Anterior cingulate cortex (tissue), 58 donors: ENCODE data around the gene SUMO3.

Experiments used
- DNase-seq, 58 donors: peaks; one replicate each; lab custom pipeline; 2025; lab: John Stamatoyannopoulos, UW

SUMO3 gene

DNA sequence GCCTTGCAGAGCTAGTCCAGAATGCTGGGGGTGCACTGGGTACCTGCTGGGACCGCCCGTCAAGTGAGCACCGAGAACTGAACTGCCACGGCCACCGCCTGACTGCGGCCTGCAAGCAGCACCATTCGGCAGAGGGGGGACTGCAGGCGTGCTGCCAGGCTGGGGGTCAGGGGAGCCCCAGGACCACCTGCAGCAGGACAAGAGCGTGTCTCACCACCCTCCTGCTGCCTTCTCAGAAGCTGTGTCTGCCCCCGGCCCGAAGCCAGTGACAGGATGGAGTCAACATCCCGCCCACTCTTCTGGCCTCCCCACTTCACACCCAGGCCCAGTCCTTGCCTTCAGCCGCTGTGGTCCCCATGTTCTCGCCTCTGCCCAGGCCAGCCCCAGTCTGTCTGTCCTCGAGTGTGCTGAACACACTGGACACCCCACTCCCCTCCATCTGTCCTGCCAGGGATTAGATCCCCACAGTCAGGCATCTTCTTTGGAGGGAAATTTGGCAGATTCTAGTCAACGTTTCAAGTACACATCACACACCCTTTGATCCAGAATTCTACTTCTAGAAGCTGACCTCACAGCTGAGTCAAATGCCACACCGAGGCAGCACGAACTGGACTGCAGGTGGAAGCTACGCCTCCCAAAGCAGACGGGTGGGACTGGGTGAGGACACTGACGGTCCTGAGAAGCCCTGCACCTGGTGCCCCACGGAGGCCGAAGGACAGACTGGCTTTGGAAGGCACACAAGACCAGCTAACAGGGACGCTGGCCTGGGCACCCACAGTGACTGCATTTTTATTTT, 29.6 kb upstream of the SUMO3 start:
- DNase-seq = no peak

DNA sequence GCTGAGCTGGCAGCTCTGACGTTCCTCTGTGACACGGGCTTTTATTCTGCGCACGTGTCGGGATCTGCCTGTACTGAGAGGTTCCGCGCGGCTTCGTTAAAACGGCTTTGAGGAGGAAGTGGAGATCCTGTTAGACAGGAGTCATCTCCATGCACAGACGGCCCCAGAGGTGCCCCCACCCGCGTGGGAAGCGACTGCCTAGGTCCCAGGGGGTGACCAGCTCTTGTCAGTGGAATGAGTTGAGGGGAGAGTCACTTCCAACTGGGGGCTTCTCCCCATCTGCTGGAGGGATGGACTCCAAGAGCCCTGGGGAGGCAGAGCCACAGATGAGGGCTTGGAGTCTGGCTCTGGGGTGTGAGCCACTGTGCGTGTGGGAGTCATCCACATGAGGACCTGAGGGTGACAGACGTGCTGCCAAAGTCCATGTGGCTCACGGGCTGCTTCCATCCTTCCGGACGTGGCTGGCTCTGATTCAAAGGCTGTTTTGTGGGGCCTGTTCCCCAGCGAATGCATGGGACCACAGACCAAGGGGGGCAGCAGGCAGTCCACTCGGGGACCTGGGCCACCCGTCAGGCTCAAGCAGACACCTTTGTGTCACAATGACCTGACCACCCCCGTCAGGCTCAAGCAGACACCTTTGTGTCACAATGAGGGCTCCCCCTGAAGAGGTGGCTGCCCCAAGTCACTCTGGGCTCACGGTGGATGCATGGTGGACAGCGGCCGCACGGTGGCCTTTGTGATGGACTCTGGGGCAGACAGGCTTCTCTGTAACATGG, 28.8 kb upstream of the SUMO3 start:
- DNase-seq = peak in 23 of 58 donors; percentile 10 to 72 (median 44)

DNA sequence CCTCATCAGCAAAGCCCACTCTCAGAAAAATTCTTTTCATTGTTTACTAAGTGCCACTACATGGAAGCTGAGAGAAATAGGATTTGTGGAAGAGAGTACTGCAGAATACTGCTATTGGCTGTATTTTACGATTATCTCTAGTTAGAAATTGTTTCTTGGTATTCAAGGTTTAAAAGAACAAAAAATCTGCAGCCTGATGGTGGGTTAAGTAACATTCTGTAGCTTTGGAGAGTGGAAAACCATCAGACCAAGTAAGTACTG, 28.3 kb upstream of the SUMO3 start:
- no peak for DNase-seq

DNA sequence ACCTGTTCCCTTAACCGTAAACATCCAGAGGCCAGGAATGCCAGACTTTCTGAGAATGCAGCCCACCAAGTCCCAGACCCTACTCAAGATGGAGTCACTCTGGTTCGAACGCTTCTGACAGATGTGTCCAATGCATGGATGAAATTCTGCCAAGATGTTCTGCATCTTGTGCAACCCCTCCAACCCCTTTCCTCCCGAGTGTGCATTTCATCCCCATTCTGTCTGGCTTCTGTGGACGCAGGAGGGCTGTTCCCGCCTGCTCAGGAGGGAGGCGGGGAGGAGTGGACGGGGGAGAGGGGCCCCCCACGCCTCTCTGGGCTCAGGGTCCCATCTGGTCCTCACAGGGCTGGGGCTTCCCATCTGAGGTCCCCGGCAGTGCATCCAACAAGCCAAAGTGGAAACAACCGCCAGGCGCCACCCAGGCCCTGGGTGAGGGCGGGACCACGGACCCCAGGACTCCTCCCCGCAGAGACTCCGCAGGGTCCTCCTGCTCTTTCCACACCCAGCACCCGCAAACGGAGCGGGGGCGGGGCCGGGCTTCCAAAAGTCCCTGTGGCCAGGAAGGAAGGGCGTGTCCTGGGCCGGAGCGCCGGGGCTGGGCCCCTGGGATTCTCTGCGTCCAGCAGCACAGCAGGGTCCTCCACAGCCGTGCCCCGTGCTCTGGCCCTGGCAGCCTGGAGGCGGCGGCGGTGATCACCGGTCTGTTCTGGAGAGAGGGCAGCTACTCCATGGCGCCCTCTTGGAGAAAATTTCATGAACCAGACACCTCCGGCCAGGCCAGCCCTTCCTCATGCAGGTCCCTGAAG, 27.8 kb upstream of the SUMO3 start:
- DNase-seq = peak in 17 of 58 donors; percentile 10 to 42 (median 25)

DNA sequence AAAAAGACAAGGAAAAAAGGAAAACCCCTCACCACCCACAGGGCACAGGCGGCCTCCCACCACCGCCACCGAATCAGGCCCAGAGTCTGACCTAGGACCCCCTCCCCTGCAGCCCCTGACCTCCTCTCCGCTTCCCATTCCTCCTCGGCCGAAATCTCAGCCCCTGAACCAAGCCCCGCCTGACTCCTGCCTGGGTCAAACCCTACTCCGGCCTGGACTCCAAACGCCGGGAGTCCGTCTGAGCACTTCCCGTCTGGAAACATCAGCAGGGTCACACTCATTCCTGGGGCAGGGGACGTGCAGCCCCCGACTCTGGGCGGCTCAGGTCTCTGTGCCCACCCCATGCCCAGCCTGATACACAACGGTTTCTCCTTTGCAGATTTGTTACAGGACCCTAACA, 26.4 kb upstream of the SUMO3 start:
- DNase-seq = no peak

DNA sequence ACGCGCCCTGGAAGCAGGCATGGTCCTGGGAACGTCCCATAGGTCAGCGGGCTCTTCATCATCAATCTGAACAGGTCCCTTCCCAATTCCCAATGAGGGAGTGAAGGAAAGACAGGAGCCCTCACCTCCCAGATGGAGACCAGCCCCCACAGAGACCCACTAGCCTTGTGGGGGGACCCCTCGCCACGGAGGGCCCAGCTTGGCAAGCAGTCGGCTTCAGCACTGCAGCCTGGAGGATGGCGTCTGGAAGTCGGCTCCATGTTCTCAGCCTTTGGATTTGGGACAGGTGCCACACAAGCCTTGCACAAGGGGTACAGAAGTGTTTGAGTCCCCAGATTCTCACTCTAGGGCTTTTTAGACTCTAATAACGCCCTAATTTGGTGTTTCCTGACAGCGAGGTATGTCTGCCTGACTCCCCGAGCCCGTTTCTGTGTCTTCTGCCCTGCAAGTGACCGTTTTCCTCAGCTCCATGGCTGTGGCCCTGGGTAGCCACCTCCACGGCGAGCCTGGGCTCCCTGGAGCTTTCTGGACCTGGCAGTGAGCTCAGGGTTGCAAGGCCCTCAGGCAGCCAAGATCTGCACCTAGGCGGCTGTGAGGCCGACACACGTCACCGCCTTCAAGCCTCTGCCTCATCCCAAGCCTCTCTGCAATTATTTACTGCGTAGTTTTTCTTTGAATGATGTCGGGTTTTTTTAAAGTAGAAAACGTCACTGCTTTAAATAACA, 25.0 kb upstream of the SUMO3 start:
- DNase-seq = no peak

DNA sequence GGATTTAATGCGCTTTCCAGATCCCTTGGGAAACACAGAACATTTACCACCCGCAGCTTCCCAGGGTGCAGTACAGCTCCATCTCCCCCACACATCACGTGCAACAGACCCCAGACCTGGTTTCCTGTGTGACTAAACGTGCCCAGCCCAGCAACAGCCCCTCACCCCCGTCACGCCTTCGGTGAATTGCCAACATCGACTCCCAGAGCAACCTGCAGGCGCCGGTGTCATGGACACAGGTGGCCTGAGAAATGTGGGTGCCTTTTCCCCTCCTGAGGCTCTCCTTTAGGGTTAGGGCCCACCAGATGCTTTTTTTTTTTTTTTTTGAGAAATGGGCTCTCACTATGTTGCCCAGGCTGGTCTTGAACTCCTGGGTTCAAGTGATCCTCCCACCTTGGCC, 24.2 kb upstream of the SUMO3 start:
- DNase-seq = no peak

DNA sequence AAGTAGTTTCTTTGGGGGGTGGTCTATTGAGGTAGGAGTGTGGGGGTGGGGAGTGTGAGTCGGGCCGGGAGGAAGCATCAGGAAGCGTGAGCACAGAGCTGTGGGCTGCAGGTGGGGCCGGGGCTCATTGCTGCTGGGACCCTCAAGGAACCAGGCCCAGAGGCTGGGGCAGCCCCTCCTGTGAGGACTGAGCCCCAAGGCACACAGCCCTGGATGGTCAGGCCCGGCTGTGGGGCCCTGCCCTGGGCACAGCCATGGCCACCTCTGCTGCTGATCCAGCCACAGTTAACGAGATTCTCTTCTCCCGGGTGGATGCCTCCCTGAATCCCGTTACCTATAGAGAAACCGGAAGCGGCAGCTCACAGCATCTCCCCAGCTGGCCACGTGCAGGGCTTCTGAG, 22.9 kb upstream of the SUMO3 start:
- no peak for DNase-seq

DNA sequence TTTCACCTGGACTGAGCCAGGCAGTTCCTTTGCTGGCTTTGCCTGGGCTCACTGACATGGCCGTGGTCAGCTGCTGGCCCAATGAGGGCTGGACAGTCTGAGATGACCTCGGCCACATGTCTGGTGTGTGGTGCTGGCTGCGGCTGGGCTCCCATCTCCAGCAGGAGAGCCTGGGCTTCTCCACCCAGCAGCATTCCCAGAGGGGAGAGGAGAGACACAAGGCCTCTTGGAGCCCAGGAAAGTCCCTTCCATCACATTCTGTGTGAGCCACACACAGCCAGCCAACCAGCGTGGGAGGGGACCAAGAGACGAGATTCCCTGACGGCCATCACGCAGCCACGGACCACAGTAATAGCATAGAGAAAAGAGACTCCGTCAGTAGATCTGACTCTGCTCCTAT, 21.1 kb upstream of the SUMO3 start:
- no peak for DNase-seq

DNA sequence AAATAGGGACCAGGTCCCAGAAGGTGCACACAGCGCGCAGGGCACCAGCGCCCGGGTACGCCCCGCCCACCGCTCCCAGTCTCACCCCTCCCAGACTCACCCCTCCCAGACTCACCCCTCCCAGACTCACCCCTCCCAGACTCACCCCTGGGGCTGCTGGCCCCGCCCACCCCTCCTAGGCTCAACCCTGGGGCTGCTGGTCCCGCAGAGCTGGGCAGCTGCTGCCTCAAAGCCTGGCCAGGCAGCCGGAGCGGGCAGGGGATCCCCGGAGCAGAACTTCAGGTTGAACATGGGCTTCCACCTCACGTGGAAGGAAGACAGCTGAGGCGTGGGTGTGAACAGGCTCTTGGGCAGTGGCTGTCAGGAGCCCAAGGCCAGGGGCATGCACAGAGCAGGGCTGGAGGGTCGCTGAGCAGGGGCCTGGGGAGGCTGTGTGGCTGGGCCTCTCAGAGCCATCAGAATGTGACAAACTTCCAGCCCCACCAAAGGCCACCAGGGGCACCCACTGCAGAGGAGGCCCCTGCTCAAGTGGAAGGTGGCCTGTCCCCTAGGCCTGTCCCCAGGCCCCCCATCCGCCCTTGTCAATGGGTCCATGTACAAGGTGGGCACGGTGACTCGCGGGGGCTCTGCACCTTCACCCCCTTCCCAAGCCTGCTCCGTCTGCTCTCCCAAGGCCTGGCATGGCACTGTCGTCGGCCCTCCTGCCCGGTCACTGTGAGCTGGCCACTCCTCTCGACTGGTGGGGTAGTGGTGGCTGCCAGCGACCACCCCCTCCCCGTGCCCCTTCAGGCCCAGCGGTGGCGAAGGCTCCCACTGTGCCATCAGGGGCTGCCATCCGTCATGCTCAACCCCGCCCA, 20.4 kb upstream of the SUMO3 start:
- DNase-seq = no peak

DNA sequence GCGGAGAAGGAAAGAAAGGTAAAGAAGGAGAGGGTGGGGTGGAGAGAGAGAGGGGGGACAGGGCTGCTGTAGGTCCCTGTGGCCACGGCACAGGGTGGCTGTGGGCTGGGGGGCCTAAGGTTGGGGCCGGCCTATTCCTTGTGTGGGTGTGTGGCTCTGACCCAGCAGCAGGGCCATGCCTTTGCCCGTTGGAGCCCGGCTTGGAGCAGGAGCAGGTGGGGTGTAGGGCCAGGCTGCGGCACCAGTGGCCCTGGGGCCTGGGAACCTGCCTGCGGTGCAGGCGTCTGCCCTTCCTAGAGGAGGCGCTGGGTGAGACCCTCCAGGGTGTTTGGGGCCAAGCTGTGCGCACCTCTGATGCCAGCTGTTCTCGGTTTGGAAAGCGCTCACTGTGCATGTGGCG, 19.7 kb upstream of the SUMO3 start:
- DNase-seq = no peak

DNA sequence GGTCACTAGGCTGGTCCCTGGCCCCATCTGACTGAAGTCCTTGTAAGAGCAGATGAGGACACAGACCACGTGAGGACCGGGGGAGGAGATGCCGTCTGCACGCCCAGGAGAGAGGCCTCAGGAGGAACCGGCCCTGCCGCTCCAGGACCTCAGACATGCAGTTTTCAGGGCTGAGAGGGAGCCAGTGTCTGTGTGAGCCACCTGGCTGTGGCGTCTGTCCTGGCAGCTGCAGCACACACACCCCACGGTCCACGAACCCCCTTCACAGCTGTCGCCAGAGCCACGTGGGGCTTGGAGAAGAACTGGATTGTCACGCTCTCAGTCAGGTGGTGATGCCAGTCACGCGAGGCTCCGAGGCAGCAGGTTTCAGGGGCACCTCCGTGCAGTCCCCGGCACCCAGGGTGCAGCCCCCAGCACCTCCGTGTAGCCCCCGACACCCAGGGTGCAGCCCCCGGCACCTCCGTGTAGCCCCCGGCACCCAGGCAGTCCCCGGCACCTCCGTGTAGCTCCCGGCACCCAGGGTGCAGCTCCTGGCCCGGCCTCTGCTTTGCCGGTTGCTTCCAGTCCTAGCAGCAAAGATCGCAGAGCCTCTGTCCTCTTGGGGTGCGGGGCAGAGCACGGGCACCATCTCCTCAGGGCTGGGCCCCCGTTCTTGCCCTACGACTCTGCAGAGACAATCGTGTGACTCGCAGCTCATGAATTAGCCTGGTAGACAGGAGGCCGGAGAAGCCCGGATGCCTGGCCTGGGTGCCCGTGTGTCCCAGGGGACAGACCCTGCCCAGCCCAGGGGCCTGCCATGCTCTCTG, 19.0 kb upstream of the SUMO3 start:
- peak in 6 of 58 donors; percentile 8 to 21 (median 18) for DNase-seq

DNA sequence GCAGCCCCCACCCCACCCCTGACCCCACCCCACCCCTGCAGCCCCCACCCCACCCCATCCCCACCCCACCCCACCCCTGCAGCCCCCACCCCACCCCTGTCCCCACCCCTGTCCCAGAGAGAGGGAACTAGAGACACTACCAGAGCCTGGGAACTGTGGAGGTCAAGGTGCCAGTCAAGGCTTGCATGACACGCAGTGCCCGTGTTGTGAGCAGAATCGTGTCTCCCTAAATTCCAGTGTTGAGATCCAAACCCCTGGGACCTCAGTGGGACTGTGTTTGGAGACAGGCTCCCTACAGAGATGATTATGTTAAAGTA, 18.4 kb upstream of the SUMO3 start:
- no peak for DNase-seq

DNA sequence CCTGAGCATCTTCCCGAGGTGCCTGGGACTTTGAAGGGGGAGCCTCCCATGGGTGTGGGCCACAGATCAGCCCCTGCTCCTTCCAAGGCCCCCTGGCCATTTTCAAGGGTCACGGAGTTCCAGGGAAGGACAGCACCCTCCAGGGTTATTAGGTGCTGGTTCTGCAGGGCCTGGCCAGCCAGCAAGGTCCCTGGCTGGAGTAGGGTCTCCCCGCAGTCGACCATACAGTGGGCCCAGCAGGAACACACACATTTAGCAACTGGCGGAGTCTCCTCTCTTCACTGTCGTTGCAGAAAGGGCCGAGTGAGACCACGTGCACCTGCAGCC, 17.7 kb upstream of the SUMO3 start:
- no peak for DNase-seq

DNA sequence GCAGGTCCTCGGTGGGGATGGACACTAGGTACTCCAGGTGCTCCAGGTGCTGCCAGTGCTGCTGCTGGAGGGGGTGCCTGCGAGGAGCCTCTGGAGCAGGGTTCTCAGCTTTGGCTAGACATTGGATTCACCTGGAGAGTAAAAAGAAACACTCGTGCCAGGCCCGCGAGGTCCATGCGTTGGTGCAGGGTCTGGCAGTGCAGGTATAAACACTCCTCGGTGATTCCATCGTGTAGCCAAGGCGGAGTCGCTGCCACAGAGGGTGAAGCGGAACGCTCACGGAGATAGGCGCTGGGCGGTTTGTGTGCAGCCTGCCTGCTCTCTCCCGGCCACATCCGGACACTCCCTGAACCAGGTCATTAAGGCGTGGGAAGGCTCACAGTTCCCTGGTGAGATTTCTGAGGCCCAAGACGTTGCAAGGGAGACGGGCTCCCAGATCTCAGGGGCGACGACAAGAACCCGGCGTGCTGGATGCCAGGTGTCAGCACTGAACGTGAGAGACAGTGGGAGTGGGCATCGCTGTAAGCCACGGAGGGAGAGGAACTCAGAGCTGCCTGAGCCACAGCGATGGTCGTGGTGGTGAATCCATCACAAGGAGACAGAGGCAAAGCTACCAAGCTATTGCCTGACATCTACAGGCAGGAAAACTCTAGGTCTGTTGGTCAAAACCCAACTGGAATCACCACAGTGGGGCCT, 17.2 kb upstream of the SUMO3 start:
- DNase-seq = no peak

DNA sequence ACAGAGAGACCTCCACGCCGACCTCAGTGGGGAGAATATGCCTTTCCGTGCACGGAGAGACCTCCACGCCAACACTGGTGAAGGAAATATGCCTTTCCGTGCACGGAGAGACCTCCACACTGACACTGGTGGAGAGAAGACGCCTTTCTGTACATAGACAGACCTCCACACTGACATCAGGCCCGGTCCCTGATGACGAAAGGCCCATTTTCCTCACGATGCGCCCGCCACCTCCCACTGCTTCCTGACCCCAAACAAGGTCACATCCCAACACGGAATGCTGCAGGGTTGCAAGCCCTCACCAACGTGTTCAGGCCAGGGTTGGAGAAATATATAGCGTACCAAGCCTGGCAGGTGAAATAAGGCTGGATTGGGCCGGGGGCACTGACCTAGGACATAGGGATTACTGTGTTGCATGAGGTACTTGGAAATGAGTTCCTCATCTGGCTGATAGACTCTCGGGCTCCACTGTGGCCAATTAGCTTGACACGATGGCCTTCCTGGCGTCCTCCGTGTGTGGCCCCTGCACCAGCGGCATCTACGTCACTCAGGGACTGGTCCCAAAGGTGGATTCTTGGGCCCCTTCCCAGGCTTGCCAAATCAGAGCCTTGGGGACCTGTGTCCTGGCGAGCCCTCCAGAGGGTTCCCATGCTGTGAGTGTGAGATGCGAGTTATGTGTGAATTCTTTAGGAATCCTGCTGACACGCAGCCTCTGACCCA, 16.5 kb upstream of the SUMO3 start:
- no peak for DNase-seq

DNA sequence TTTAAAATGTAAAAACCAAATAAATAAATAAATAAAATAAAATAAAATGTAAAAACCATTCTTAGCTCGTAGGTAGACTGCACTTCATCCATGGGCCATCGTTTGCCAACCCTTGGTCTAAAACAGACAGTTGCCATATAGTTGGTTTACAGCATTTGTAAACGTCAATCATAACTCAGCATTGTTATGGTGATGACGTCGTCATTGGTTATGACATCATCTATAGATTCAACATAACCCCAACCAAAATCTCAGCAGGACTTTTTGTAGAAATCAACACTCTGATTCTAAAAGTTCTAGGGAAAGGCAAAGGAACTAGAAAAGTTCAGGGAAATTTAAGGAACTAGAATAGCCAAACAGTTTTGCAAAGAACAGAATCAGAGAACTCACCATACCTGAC, 15.8 kb upstream of the SUMO3 start:
- no peak for DNase-seq
